ENCODE data around the gene ROR2. TPM values are rescaled to one million over a fixed set of nuclear protein-coding genes. Genes with fewer than 3 reads are reported as not detected.

The ROR2 gene
- total RNA-seq, 1 experiment from 2014 or later: not detected

DNA sequence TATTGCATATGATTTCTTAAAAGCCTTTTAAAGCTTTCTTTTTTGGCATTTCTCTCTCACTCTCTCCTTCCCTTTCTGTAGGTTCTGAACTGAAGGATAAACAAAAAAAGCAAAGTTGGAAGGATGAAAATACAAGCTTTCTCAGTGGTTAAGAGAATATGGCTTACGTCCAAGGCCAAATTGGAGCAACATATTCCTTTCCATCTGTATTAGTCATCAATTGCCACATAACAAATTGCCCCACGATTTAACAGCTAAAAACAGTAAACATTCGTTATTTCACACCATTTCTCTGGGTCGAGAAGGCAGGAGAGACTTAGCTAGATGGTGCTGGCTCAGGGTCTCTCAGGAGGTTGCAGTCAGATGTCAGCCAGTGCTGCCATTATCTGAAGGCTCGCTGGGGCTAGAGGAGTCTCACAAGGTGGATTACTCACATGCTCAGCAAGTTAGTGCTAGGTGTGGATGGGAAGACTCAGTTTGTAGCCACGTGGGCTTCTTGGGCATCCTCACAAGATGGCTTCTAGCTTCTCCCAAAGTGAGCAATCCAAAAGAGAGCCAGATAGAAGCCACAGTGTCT lies 2.0 kb upstream of the ROR2 start:
- BruUV-seq (replicated peaks): no TSS peak
- Histone ChIP-seq H4K20me1 (ENCODE audit: low read length) (no peaks in the 10 kb centered on the region), H3K4me2 (ENCODE audit: low read length) (no peak overlapping the region), H3K9me3 (ENCODE audit: low read length) (no peaks in the 10 kb centered on the region), H2AFZ (ENCODE audit: low read length) (no peak overlapping the region), H3K36me3 (ENCODE audit: low read depth, low read length) (no peaks in the 10 kb centered on the region), H3F3A (ENCODE audit: low read length, unreplicated experiment) (no peaks in the 10 kb centered on the region), H3K27ac (ENCODE audit: low read length) (no peak overlapping the region), H3K27me3 (ENCODE audit: low read length) (peaks cover 41% of the 10 kb centered on the region), H3K79me2 (ENCODE audit: low read length) (no peaks in the 10 kb centered on the region), H3K9me2 (replicated peaks; ENCODE audit: low read length) (no peaks in the 10 kb centered on the region), H3K4me1 (ENCODE audit: insufficient read depth, low read length) (no peaks in the 10 kb centered on the region), H3K4me3 (ENCODE audit: low read length) (no peak overlapping the region), H3K9ac (ENCODE audit: low read length) (no peak overlapping the region)
- POLR2A ChIA-PET (ENCODE audit: unreplicated experiment): no interaction called here
- CTCF ChIA-PET: no interaction called here
- intact Hi-C loops (cut with micrococcal nuclease): no loop called here
- DNase-seq (no peak), ATAC-seq (no peak)
- TF ChIP-seq EZH2phosphoT487 (IDR thresholded peaks at IDR 0.05; ENCODE audit: borderline replicate concordance, low read length): no peak
- TF ChIP-seq, protein P1, sequence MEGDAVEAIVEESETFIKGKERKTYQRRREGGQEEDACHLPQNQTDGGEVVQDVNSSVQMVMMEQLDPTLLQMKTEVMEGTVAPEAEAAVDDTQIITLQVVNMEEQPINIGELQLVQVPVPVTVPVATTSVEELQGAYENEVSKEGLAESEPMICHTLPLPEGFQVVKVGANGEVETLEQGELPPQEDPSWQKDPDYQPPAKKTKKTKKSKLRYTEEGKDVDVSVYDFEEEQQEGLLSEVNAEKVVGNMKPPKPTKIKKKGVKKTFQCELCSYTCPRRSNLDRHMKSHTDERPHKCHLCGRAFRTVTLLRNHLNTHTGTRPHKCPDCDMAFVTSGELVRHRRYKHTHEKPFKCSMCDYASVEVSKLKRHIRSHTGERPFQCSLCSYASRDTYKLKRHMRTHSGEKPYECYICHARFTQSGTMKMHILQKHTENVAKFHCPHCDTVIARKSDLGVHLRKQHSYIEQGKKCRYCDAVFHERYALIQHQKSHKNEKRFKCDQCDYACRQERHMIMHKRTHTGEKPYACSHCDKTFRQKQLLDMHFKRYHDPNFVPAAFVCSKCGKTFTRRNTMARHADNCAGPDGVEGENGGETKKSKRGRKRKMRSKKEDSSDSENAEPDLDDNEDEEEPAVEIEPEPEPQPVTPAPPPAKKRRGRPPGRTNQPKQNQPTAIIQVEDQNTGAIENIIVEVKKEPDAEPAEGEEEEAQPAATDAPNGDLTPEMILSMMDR (conservative IDR thresholded peaks at IDR 0.05; ENCODE audit: low read depth, low read length): no peak
- no peak for TF ChIP-seq EZH2 (IDR thresholded peaks at IDR 0.05; ENCODE audit: low read length, unreplicated experiment)

DNA sequence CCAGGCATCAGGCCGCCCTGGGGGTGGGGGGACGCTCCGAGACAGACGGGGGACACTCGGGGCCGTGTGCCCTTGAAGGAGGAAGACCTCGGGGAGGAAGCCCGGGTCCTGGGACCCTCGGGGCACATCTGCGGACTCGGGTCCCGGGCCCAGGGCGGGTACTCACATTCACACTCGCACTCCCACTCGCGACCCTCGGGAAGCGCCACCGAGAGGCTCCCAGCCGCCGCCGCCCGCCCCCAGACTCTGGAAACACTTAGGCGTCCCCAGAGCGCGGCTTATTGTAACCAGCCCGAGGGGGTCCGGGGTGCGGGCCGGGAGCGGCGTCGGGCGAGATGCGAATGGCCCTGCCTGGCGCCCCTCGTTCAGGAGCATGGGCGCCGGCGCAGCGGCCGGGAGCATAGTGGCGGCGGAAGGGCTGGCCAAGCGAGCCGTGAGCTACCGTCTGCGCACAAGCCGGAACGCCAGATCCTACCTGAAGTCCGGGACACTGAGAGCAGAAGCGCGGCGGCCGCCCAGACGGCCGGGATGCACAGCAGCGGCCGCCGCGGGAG lies 559 bp downstream of the ROR2 start:
- Histone ChIP-seq H3K27me3 (ENCODE audit: low read length) (peaks cover 61% of the 10 kb centered on the region), H3K4me2 (ENCODE audit: low read length) (peak overlapping the region; percentile 56; the same call in 1 of the 2 replicates), H3K9me3 (ENCODE audit: low read length) (no peaks in the 10 kb centered on the region), H4K20me1 (ENCODE audit: low read length) (no peaks in the 10 kb centered on the region), H3K4me3 (ENCODE audit: low read length) (no peak overlapping the region), H3K36me3 (ENCODE audit: low read depth, low read length) (no peaks in the 10 kb centered on the region), H3K9me2 (replicated peaks; ENCODE audit: low read length) (no peaks in the 10 kb centered on the region), H3K9ac (ENCODE audit: low read length) (no peak overlapping the region), H3F3A (ENCODE audit: low read length, unreplicated experiment) (no peaks in the 10 kb centered on the region), H2AFZ (ENCODE audit: low read length) (no peak overlapping the region), H3K27ac (ENCODE audit: low read length) (no peak overlapping the region), H3K4me1 (ENCODE audit: insufficient read depth, low read length) (no peaks in the 10 kb centered on the region), H3K79me2 (ENCODE audit: low read length) (no peaks in the 10 kb centered on the region)
- intact Hi-C loops (cut with micrococcal nuclease): no loop called here
- no peak for ATAC-seq
- ChIA-PET CTCF (no interaction called here), POLR2A (ENCODE audit: unreplicated experiment) (no interaction called here)
- TF ChIP-seq EZH2 (IDR thresholded peaks at IDR 0.05; ENCODE audit: low read length, unreplicated experiment) (no peak), EZH2phosphoT487 (IDR thresholded peaks at IDR 0.05; ENCODE audit: borderline replicate concordance, low read length) (no peak)
- DNase-seq: no peak
- no TSS peak for BruUV-seq (replicated peaks)

DNA sequence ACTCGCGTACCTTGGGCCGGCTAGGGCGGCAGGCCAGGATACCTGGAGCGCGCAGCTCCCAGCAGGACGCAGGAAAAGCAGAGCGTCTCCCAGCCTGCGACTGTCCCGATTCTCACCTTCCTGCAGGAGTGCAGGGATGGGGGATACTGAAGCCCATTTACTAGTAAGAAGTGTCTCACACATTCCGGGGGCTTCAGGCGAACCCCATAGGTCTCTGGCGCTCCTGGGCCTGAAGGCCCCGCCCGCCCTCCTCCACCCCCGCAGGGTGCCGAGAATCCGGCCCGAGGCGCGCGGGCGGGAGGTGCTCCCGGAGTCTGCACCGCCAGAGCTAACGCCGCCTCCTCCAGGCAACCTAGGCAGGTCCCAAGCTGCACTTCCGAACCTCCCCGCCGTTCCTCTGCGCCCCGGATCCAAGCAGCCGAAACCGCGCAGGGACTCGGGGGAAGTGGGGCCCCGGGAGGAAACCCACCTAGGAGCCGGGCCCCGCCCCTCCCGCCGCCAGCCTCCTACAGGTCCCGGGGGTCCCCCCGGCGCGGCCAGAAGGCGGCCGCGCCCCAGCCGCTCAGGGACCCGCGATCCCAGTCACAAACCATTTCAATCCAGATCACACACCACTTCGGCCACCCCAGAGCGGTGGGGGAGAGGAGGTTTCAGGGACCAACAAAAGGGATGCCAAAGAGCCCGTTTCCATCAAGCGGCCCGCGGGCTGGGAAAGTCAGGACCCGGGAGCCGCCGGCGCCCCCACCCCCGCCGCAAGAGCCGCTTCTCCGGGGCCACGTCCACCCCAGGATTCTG lies 1.2 kb downstream of the ROR2 start:
- ATAC-seq (peak; percentile 37; the same call in 1 of the 2 replicates), DNase-seq (no peak)
- Histone ChIP-seq H3K4me2 (ENCODE audit: low read length) (peak overlapping the region; percentile 56), H3K27me3 (ENCODE audit: low read length) (peaks cover 67% of the 10 kb centered on the region), H3F3A (ENCODE audit: low read length, unreplicated experiment) (no peaks in the 10 kb centered on the region), H3K4me1 (ENCODE audit: insufficient read depth, low read length) (no peaks in the 10 kb centered on the region), H2AFZ (ENCODE audit: low read length) (no peak overlapping the region), H3K9me2 (replicated peaks; ENCODE audit: low read length) (no peaks in the 10 kb centered on the region), H3K27ac (ENCODE audit: low read length) (no peak overlapping the region), H3K9me3 (ENCODE audit: low read length) (no peaks in the 10 kb centered on the region), H3K9ac (ENCODE audit: low read length) (no peak overlapping the region), H3K36me3 (ENCODE audit: low read depth, low read length) (no peaks in the 10 kb centered on the region), H3K4me3 (ENCODE audit: low read length) (0 out of 2 replicates have a peak overlapping the region, but pooled peaks have one; percentile 12), H4K20me1 (ENCODE audit: low read length) (no peaks in the 10 kb centered on the region), H3K79me2 (ENCODE audit: low read length) (no peaks in the 10 kb centered on the region)
- intact Hi-C loops (cut with micrococcal nuclease): no loop called here
- BruUV-seq (replicated peaks): no TSS peak
- ChIA-PET CTCF (no interaction called here), POLR2A (ENCODE audit: unreplicated experiment) (no interaction called here)
- TF ChIP-seq, protein P1 (conservative IDR thresholded peaks at IDR 0.05; ENCODE audit: low read depth, low read length): no peak
- TF ChIP-seq EZH2 (IDR thresholded peaks at IDR 0.05; ENCODE audit: low read length, unreplicated experiment) (peak; percentile 86), EZH2phosphoT487 (IDR thresholded peaks at IDR 0.05; ENCODE audit: borderline replicate concordance, low read length) (no peak; the same call in 1 of the 2 replicates)

Measured in PC-3 (cell line).